ES-I3 (cell line): Measurements from ENCODE around the gene CSNK1D.

Experiments used
- H3K36me3 ChIP-seq: 2 replicates; pipeline ENCODE4 v1.6.1; 2013; ENCODE audit warnings: mild to moderate bottlenecking, low read length, control low read depth, moderate library complexity; ENCODE audit not compliant: insufficient read depth
- H3K4me1 ChIP-seq: 2 replicates; pipeline ENCODE4 v1.6.1; 2013; ENCODE audit warnings: mild to moderate bottlenecking, control low read depth, low read length; ENCODE audit not compliant: insufficient read depth
- H3K9ac ChIP-seq: 2 replicates; pipeline ENCODE4 v1.6.1; 2013; ENCODE audit warnings: low read depth, mild to moderate bottlenecking, low read length, moderate library complexity
- H3K9me3 ChIP-seq: 2 replicates; pipeline ENCODE4 v1.6.1; 2013; ENCODE audit warnings: mild to moderate bottlenecking, low read length, moderate library complexity; ENCODE audit not compliant: control insufficient read depth, insufficient read depth

Gene CSNK1D

GRCh38 chr17:82240506-82241182 lies 32.9 kb downstream of the CSNK1D start:
- Histone ChIP-seq H3K36me3 (peaks cover 21% of the 10 kb centered on the region), H3K4me1 (peaks cover 9% of the 10 kb centered on the region; the same call in 1 of the 2 replicates), H3K9me3 (no peaks in the 10 kb centered on the region)

DNA sequence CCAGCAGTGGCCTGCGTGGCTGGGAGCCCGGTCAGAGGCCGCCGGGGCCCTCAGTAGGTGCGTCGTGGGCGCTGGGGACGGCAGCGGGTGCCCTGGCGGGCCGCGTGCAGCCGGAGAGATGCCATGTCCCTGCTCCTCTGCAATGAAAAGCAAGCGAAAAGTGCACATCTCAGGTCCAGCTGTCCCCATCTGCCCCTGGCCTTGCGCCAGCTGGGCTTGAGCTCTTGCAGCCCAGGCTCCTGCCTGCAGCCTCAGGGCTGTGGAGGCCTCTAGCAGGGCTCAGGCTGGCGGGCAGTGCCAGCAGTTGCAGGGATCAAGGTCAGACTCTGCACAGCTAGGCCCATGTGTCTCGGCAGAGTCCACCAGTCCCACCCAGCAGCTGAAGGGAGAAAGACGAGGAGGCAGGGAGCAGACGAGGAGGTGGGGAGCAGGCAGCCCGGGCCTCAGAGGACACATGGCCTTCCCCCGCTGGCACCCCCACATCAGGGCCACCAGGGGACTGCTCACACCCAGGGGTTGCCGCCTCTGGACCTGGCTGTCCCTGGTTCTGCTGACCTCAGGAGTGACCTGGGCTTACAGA lies 33.5 kb downstream of the CSNK1D start:
- H3K9ac ChIP-seq: no peak overlapping the region
- H3K4me1 ChIP-seq: peaks cover 9% of the 10 kb centered on the region; the same call in 1 of the 2 replicates
- no peaks in the 10 kb centered on the region for H3K9me3 ChIP-seq
- peaks cover 19% of the 10 kb centered on the region for H3K36me3 ChIP-seq

More at GRCh38 chr17:82240506-82241182, 32.9 kb downstream of the CSNK1D start:
- H3K9ac ChIP-seq: no peak overlapping the region

DNA sequence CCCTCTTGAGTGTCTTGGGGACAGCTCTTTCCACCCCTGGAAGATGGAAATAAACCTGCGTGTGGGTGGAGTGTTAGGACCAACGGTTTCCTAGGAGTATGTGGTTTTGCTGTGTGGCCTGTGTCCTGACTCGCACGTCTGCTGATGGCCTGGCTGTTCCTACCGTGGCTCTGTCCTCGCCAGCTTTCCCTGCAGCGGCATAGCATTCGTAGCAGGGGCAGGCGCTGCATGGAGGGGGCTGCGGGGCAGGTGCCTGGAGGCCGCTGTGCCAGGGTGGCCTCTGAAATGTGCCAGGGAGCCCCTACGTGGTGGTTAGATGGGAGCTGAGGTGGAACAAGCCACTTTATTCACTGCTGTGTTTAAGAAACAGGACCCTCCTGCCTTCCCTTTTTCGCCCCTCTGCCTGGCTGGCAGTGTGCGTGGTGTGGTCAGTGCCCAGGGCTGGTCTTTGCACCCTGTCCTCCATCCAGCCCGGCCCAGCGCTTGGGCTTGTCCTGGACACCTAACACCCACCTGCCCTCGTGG lies 34.0 kb downstream of the CSNK1D start:
- H3K4me1 ChIP-seq: peaks cover 9% of the 10 kb centered on the region; the same call in 1 of the 2 replicates
- H3K9me3 ChIP-seq: no peaks in the 10 kb centered on the region
- H3K36me3 ChIP-seq: peaks cover 14% of the 10 kb centered on the region
- H3K9ac ChIP-seq: no peak overlapping the region

DNA sequence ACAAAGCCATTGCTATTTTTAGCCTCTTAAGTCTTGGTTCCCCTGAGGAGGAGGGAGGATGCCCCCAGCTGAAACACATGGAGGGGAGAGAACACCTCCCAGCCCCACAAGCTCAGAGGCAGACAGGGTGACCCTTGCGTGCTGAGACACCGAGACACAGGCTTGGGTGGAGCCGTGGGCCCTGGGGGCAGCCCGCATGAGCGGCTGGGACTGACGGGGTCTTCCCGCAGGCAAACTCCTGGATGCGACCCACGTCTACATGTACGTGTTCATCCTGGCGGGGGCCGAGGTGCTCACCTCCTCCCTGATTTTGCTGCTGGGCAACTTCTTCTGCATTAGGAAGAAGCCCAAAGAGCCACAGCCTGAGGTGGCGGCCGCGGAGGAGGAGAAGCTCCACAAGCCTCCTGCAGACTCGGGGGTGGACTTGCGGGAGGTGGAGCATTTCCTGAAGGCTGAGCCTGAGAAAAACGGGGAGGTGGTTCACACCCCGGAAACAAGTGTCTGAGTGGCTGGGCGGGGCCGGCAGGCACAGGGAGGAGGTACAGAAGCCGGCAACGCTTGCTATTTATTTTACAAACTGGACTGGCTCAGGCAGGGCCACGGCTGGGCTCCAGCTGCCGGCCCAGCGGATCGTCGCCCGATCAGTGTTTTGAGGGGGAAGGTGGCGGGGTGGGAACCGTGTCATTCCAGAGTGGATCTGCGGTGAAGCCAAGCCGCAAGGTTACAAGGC lies 34.9 kb downstream of the CSNK1D start:
- peaks cover 5% of the 10 kb centered on the region for H3K36me3 ChIP-seq
- H3K4me1 ChIP-seq: peaks cover 9% of the 10 kb centered on the region; the same call in 1 of the 2 replicates
- H3K9me3 ChIP-seq: no peaks in the 10 kb centered on the region
- H3K9ac ChIP-seq: no peak overlapping the region

- Histone ChIP-seq H3K36me3 (no peaks in the 10 kb centered on the region), H3K9me3 (no peaks in the 10 kb centered on the region), H3K9ac (no peak overlapping the region), H3K4me1 (peaks cover 9% of the 10 kb centered on the region; the same call in 1 of the 2 replicates)
Observed at GRCh38 chr17:82237746-82238471, 35.6 kb downstream of the CSNK1D start.

DNA sequence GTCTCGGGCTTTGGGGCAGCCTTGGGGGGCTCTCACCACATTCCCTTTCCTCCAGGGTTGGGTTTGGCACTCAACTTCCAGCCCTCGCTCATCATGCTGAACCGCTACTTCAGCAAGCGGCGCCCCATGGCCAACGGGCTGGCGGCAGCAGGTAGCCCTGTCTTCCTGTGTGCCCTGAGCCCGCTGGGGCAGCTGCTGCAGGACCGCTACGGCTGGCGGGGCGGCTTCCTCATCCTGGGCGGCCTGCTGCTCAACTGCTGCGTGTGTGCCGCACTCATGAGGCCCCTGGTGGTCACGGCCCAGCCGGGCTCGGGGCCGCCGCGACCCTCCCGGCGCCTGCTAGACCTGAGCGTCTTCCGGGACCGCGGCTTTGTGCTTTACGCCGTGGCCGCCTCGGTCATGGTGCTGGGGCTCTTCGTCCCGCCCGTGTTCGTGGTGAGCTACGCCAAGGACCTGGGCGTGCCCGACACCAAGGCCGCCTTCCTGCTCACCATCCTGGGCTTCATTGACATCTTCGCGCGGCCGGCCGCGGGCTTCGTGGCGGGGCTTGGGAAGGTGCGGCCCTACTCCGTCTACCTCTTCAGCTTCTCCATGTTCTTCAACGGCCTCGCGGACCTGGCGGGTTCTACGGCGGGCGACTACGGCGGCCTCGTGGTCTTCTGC lies 36.3 kb downstream of the CSNK1D start:
- no peak overlapping the region for H3K9ac ChIP-seq
- H3K36me3 ChIP-seq: no peaks in the 10 kb centered on the region
- H3K4me1 ChIP-seq: peaks cover 9% of the 10 kb centered on the region; the same call in 1 of the 2 replicates

DNA sequence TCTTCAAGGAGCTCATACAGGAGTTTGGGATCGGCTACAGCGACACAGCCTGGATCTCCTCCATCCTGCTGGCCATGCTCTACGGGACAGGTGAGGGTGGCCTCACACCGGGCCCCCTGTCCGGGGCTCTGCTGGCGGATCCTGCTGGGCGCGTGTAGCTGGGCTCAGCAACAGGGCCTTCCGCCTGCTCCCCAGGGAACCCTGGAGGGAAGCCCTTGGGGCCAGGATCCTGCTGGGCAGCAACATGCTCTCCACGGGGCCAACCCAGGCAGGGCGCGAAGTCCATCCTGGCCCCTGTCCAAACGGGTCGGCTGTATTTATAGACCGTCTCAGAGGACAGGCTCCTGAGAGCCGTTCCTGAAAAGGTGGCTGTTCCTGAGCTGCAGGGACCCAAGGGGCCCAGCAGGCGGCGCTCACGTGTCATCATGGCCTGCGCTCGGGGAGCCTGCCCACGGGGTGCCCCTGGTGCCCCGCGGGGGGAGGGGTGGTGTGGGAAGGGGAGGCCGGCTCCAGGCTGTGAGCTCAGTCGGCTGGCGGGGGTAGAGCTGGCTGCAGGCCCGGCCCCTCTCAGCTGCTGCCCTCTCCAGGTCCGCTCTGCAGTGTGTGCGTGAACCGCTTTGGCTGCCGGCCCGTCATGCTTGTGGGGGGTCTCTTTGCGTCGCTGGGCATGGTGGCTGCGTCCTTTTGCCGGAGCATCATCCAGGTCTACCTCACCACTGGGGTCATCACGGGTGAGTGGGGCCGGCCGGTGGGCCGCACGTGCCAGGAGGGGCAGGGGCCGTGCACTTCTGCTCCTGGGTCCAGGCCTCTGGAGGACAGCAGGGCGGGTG lies 37.1 kb downstream of the CSNK1D start:
- Histone ChIP-seq H3K36me3 (no peaks in the 10 kb centered on the region), H3K9me3 (no peaks in the 10 kb centered on the region), H3K9ac (no peak overlapping the region), H3K4me1 (peaks cover 9% of the 10 kb centered on the region; the same call in 1 of the 2 replicates)

More for the DNA sequence above, 36.3 kb downstream of the CSNK1D start:
- H3K9me3 ChIP-seq: no peaks in the 10 kb centered on the region

- no peak overlapping the region for H3K9ac ChIP-seq
- H3K4me1 ChIP-seq: peaks cover 9% of the 10 kb centered on the region; the same call in 1 of the 2 replicates
- H3K36me3 ChIP-seq: no peaks in the 10 kb centered on the region
- no peaks in the 10 kb centered on the region for H3K9me3 ChIP-seq
Observed at GRCh38 chr17:82235775-82236141, 37.7 kb downstream of the CSNK1D start.

- H3K4me1 ChIP-seq: peaks cover 9% of the 10 kb centered on the region; the same call in 1 of the 2 replicates
Observed at GRCh38 chr17:82235056-82235774, 38.3 kb downstream of the CSNK1D start.

GRCh38 chr17:82234211-82235055 lies 39.1 kb downstream of the CSNK1D start:
- Histone ChIP-seq H3K36me3 (no peaks in the 10 kb centered on the region), H3K9me3 (no peaks in the 10 kb centered on the region), H3K9ac (no peak overlapping the region), H3K4me1 (peaks cover 9% of the 10 kb centered on the region; the same call in 1 of the 2 replicates)

More at GRCh38 chr17:82235056-82235774, 38.3 kb downstream of the CSNK1D start:
- Histone ChIP-seq H3K9ac (no peak overlapping the region), H3K36me3 (no peaks in the 10 kb centered on the region), H3K9me3 (no peaks in the 10 kb centered on the region)

- Histone ChIP-seq H3K9ac (no peak overlapping the region), H3K36me3 (no peaks in the 10 kb centered on the region), H3K4me1 (peaks cover 5% of the 10 kb centered on the region; the same call in 1 of the 2 replicates), H3K9me3 (no peaks in the 10 kb centered on the region)
Observed at GRCh38 chr17:82232876-82233785, 40.4 kb downstream of the CSNK1D start.
